HepG2 (cell line): Measurements from ENCODE around the gene CCDC57. TPM values are rescaled to one million over a fixed set of nuclear protein-coding genes. Genes with fewer than 3 reads are reported as not detected.

Experiments
- CHD2 ChIP-seq: IDR thresholded peaks from 2 replicates; pipeline ENCODE4 v1.6.1; 2011; ENCODE audit warnings: low read depth, low read length, improper control_type of control experiment
- CREM ChIP-seq, 2 experiments: sonication (generic) in 1 of 2; formaldehyde crosslinking in 1 of 2; IDR thresholded peaks; 2 replicates each; pipeline versions ENCODE4 v1.4.0 to v1.6.1; 2016 to 2020; ENCODE audit warnings: antibody characterized with exemption in 1 of 2, mild to moderate bottlenecking in 1 of 2, missing genetic modification reagents in 1 of 2
- NFYC ChIP-seq: IDR thresholded peaks from 2 replicates; pipeline ENCODE4 v1.6.1; 2016; ENCODE audit warnings: missing genetic modification reagents, missing compliant biosample characterization
- NR2F6 ChIP-seq, 2 experiments: IDR thresholded peaks; 2 replicates each; pipeline ENCODE4 v1.6.1; 2016; ENCODE audit warnings: antibody characterized with exemption in 1 of 2, mild to moderate bottlenecking in 1 of 2
- POGZ ChIP-seq: sonication (generic); formaldehyde crosslinking; IDR thresholded peaks from 2 replicates; pipeline ENCODE4 v1.4.0; 2020; ENCODE audit warnings: mild to moderate bottlenecking, missing genetic modification reagents
- PRDM4 ChIP-seq: sonication (generic); formaldehyde crosslinking; IDR thresholded peaks from 2 replicates; pipeline ENCODE4 v1.9.0; 2021; ENCODE audit warnings: missing genetic modification reagents, borderline replicate concordance
- REL ChIP-seq: sonication (generic); formaldehyde crosslinking; conservative IDR thresholded peaks from 2 replicates; pipeline ENCODE4 v1.8.0; 2022; ENCODE audit warnings: mild to moderate bottlenecking, missing genetic modification reagents, moderate library complexity
- ZNF326 ChIP-seq: sonication (generic); formaldehyde crosslinking; IDR thresholded peaks from 2 replicates; pipeline ENCODE4 v1.4.0; 2020; ENCODE audit warnings: missing genetic modification reagents, borderline replicate concordance
- ZNF549 ChIP-seq: sonication (generic); formaldehyde crosslinking; IDR thresholded peaks from 2 replicates; pipeline ENCODE4 v1.5.0; 2020; ENCODE audit warnings: missing genetic modification reagents
- ZNF552 ChIP-seq: sonication (generic); formaldehyde crosslinking; IDR thresholded peaks from 2 replicates; pipeline ENCODE4 v1.9.0; 2022; ENCODE audit warnings: missing genetic modification reagents, mild to moderate bottlenecking, borderline replicate concordance
- ZNF558 ChIP-seq: sonication (generic); formaldehyde crosslinking; IDR thresholded peaks from 2 replicates; pipeline ENCODE4 v1.9.0; 2022; ENCODE audit warnings: mild to moderate bottlenecking, missing genetic modification reagents, borderline replicate concordance
- polyA plus RNA-seq, 8 experiments: library from polyadenylated mRNA; depleted of rRNA in 3 of 8; stranded (reverse) in 7 of 8; unstranded in 1 of 8; fragments of >200 nt; fragmentation: Illumina TruSeq in 4 of 8; extraction: Trizol in 4 of 8; gene quantifications; 2 replicates each; pipeline versions ENCODE4 v1.2.1 to v1.2.3, GENCODE V29; 2011 to 2016; ENCODE audit warnings: low read depth in 4 of 8, missing spikeins in 1 of 8, mixed read lengths in 1 of 8; ENCODE audit not compliant: insufficient read depth in 1 of 8
- total RNA-seq, 5 experiments: library from RNA; depleted of rRNA; stranded (reverse); fragments of >200 nt; fragmentation: Illumina TruSeq; extraction: Trizol; gene quantifications; 2 replicates each; pipeline ENCODE4 v1.2.3, GENCODE V29; 2016; ENCODE audit warnings: low read depth in 1 of 5
- TF ChIP-seq, protein P1 (sequence below): sonication (generic); formaldehyde crosslinking; IDR thresholded peaks from 2 replicates; pipeline ENCODE4 v1.5.0; 2020; ENCODE audit warnings: mild to moderate bottlenecking, missing genetic modification reagents, borderline replicate concordance
- TF ChIP-seq, protein P2 (sequence below), 2 experiments: sonication (generic) in 1 of 2; formaldehyde crosslinking in 1 of 2; IDR thresholded peaks; 2 replicates each; pipeline versions ENCODE4 v1.4.0 to v1.6.1; 2016 to 2020; ENCODE audit warnings: borderline replicate concordance in 1 of 2, low read depth in 1 of 2, mild to moderate bottlenecking in 1 of 2, missing genetic modification reagents in 1 of 2
- TF ChIP-seq, protein P3 (sequence below): sonication (generic); formaldehyde crosslinking; IDR thresholded peaks from 2 replicates; pipeline ENCODE4 v1.4.0; 2020; ENCODE audit warnings: mild to moderate bottlenecking, missing genetic modification reagents

The CCDC57 gene
- total and polyA plus RNA-seq, 2 of the 13 experiments (the other 11 are each of a cell fraction or from before 2014, with no cell fraction given): 59.3 to 59.9 TPM

DNA sequence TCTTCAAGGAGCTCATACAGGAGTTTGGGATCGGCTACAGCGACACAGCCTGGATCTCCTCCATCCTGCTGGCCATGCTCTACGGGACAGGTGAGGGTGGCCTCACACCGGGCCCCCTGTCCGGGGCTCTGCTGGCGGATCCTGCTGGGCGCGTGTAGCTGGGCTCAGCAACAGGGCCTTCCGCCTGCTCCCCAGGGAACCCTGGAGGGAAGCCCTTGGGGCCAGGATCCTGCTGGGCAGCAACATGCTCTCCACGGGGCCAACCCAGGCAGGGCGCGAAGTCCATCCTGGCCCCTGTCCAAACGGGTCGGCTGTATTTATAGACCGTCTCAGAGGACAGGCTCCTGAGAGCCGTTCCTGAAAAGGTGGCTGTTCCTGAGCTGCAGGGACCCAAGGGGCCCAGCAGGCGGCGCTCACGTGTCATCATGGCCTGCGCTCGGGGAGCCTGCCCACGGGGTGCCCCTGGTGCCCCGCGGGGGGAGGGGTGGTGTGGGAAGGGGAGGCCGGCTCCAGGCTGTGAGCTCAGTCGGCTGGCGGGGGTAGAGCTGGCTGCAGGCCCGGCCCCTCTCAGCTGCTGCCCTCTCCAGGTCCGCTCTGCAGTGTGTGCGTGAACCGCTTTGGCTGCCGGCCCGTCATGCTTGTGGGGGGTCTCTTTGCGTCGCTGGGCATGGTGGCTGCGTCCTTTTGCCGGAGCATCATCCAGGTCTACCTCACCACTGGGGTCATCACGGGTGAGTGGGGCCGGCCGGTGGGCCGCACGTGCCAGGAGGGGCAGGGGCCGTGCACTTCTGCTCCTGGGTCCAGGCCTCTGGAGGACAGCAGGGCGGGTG lies 23.7 kb upstream of the CCDC57 start (continued):
- TF ChIP-seq, protein P1, sequence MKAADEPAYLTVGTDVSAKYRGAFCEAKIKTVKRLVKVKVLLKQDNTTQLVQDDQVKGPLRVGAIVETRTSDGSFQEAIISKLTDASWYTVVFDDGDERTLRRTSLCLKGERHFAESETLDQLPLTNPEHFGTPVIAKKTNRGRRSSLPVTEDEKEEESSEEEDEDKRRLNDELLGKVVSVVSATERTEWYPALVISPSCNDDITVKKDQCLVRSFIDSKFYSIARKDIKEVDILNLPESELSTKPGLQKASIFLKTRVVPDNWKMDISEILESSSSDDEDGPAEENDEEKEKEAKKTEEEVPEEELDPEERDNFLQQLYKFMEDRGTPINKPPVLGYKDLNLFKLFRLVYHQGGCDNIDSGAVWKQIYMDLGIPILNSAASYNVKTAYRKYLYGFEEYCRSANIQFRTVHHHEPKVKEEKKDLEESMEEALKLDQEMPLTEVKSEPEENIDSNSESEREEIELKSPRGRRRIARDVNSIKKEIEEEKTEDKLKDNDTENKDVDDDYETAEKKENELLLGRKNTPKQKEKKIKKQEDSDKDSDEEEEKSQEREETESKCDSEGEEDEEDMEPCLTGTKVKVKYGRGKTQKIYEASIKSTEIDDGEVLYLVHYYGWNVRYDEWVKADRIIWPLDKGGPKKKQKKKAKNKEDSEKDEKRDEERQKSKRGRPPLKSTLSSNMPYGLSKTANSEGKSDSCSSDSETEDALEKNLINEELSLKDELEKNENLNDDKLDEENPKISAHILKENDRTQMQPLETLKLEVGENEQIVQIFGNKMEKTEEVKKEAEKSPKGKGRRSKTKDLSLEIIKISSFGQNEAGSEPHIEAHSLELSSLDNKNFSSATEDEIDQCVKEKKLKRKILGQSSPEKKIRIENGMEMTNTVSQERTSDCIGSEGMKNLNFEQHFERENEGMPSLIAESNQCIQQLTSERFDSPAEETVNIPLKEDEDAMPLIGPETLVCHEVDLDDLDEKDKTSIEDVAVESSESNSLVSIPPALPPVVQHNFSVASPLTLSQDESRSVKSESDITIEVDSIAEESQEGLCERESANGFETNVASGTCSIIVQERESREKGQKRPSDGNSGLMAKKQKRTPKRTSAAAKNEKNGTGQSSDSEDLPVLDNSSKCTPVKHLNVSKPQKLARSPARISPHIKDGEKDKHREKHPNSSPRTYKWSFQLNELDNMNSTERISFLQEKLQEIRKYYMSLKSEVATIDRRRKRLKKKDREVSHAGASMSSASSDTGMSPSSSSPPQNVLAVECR (CRISPR knock-in tag): peak; percentile 96
- peak; percentile 52; the same call in 1 of the 2 replicates for TF ChIP-seq POGZ
- TF ChIP-seq ZNF549: peak; percentile 51; the same call in 1 of the 2 replicates
- peak; percentile 39; the same call in 1 of the 2 replicates for TF ChIP-seq CREM (IDR thresholded peaks at IDR 0.05)
- TF ChIP-seq CREM (CRISPR knock-in tag; IDR thresholded peaks at IDR 0.05): no peak
- TF ChIP-seq PRDM4 (CRISPR knock-in tag): peak; percentile 66; the same call in 1 of the 2 replicates
- TF ChIP-seq CHD2: 0 out of 2 replicates have a peak, but pooled peaks have one; percentile 8
- TF ChIP-seq ZNF326: peak; percentile 20
- TF ChIP-seq ZNF558 (CRISPR knock-in tag): peak; percentile 99
- 0 out of 2 replicates have a peak, but pooled peaks have one; percentile 77 for TF ChIP-seq REL (CRISPR knock-in tag)
- TF ChIP-seq, protein P2, sequence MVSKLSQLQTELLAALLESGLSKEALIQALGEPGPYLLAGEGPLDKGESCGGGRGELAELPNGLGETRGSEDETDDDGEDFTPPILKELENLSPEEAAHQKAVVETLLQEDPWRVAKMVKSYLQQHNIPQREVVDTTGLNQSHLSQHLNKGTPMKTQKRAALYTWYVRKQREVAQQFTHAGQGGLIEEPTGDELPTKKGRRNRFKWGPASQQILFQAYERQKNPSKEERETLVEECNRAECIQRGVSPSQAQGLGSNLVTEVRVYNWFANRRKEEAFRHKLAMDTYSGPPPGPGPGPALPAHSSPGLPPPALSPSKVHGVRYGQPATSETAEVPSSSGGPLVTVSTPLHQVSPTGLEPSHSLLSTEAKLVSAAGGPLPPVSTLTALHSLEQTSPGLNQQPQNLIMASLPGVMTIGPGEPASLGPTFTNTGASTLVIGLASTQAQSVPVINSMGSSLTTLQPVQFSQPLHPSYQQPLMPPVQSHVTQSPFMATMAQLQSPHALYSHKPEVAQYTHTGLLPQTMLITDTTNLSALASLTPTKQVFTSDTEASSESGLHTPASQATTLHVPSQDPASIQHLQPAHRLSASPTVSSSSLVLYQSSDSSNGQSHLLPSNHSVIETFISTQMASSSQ (IDR thresholded peaks at IDR 0.05; ENCODE audit: low read depth): no peak
- TF ChIP-seq, protein P2 (CRISPR knock-in tag; IDR thresholded peaks at IDR 0.05; ENCODE audit: borderline replicate concordance): peak; percentile 79; the same call in 1 of the 2 replicates
- TF ChIP-seq NFYC (CRISPR knock-in tag): peak; percentile 53
- TF ChIP-seq, protein P3, sequence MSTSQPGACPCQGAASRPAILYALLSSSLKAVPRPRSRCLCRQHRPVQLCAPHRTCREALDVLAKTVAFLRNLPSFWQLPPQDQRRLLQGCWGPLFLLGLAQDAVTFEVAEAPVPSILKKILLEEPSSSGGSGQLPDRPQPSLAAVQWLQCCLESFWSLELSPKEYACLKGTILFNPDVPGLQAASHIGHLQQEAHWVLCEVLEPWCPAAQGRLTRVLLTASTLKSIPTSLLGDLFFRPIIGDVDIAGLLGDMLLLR (CRISPR knock-in tag): peak; percentile 85
- 0 out of 2 replicates have a peak, but pooled peaks have one; percentile 42 for TF ChIP-seq NR2F6 (IDR thresholded peaks at IDR 0.05)
- peak; percentile 79 for TF ChIP-seq NR2F6 (CRISPR knock-in tag; IDR thresholded peaks at IDR 0.05)
- TF ChIP-seq ZNF552 (CRISPR knock-in tag): peak; percentile 96
